22Rv1 (cell line): Measurements from ENCODE around the gene GSTM1.

Experiments
- ZFX ChIP-seq: fragments of 450-650 bp; IDR thresholded peaks from 2 replicates; pipeline ENCODE4 v1.6.1; 2017; ENCODE audit warnings: antibody characterized with exemption, borderline replicate concordance
- TF ChIP-seq, protein P1 (sequence below): fragments of 450-650 bp; IDR thresholded peaks from 2 replicates; pipeline ENCODE4 v1.5.1; 2017; ENCODE audit warnings: mild to moderate bottlenecking

DNA sequence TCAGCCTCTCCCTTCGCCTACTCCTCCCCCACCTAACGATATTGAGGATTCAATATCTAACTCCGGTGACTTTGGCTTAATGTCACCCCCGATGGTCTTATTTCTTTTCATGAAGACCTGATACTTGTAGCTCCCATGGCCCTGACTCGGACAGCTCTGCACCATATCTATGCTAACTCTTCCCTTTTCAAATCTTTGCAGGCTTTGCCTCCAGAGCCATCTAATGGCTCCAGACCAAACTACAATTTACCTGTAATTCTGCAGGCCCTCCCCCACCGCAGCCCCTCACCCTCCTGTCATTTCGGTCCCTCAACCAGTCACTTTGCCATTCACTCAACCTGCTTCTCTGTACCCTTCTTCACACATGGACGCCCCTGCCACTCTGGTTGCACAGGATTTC is 16.6 kb downstream of the GSTM1 start:
- TF ChIP-seq, protein P1, sequence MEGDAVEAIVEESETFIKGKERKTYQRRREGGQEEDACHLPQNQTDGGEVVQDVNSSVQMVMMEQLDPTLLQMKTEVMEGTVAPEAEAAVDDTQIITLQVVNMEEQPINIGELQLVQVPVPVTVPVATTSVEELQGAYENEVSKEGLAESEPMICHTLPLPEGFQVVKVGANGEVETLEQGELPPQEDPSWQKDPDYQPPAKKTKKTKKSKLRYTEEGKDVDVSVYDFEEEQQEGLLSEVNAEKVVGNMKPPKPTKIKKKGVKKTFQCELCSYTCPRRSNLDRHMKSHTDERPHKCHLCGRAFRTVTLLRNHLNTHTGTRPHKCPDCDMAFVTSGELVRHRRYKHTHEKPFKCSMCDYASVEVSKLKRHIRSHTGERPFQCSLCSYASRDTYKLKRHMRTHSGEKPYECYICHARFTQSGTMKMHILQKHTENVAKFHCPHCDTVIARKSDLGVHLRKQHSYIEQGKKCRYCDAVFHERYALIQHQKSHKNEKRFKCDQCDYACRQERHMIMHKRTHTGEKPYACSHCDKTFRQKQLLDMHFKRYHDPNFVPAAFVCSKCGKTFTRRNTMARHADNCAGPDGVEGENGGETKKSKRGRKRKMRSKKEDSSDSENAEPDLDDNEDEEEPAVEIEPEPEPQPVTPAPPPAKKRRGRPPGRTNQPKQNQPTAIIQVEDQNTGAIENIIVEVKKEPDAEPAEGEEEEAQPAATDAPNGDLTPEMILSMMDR = no peak
- no peak for TF ChIP-seq ZFX
